ENCODE results near the gene TSPAN9.
A peak's percentile ranks its signal among the peaks of the same experiment; 100 is the strongest.

The TSPAN9 gene

DNA sequence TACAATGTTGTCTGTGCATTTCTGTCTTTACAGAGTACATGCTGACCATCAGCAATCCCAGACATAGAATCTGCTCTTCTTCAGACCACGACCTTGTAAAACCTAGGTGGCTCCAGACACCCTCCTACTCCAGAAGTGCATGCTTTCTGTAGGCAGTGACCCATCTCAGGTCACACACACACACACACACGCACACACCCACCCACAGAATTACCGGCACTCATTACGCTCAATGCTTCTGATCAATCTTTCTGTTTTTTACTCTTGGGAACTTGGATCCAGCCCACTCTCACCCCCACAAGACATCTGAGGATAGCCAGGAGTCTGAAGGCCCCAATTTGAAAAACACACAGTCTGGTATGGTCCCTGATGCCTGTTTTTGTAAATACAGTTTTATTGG lies 7.5 kb upstream of the TSPAN9 start:
- in situ Hi-C loops (cut with HindIII; ENCODE audit: low pct_ligation_motif_present, low pct_unique_long_range_greater_than_20kb, low sequenced_read_pairs), result loop anchor here (10.0 kb wide), 1 partner anchor 205 kb away; no protein-coding TSS in a partner anchor
- no peak for DNase-seq

DNA sequence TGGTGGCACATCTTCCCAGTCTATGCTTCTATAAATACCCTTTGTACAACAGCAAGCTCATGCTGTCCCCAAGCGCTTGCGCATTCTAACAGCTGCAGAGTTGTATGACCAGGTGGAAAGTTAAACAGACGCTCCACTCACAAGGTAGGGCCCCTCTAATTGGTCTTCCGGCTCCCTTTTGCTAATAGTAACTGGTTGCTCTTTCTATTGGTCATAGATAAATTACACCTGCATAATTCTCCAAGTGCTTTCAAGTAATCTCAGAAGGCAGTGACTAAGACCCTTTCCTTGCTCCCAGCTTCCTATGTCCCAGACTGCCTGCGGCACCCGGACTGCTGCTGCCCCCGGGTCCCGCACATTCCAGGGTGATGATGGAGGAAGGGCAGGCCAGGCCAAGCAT lies 6.1 kb upstream of the TSPAN9 start:
- in situ Hi-C loops (cut with HindIII; ENCODE audit: low pct_ligation_motif_present, low pct_unique_long_range_greater_than_20kb, low sequenced_read_pairs), result loop anchor here (10.0 kb wide), 1 partner anchor 204 kb away; no protein-coding TSS in a partner anchor
- no peak for DNase-seq

DNA sequence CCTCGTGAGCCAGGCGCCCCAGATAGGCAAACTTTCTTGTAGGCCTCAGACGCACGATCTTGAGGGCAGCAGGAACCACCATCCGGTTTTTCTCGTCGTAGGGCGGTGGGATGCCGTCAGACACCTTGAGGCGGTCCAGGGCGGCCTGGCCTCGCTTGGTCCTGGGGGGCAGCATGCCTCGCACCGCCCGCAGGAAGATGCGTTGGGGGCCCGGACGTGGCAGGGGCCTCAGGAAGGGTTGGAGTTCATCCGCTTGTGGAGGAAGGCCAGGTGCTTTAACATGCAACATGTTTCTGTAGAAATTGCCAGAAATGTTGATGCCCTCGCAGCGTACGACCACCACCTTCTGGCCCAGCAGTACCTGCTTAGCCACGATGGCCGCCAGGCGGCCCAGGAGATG lies 5.5 kb upstream of the TSPAN9 start:
- no peak for DNase-seq
- in situ Hi-C loops (cut with HindIII; ENCODE audit: low pct_ligation_motif_present, low pct_unique_long_range_greater_than_20kb, low sequenced_read_pairs), result loop anchor here (10.0 kb wide), 1 partner anchor 203 kb away; no protein-coding TSS in a partner anchor

DNA sequence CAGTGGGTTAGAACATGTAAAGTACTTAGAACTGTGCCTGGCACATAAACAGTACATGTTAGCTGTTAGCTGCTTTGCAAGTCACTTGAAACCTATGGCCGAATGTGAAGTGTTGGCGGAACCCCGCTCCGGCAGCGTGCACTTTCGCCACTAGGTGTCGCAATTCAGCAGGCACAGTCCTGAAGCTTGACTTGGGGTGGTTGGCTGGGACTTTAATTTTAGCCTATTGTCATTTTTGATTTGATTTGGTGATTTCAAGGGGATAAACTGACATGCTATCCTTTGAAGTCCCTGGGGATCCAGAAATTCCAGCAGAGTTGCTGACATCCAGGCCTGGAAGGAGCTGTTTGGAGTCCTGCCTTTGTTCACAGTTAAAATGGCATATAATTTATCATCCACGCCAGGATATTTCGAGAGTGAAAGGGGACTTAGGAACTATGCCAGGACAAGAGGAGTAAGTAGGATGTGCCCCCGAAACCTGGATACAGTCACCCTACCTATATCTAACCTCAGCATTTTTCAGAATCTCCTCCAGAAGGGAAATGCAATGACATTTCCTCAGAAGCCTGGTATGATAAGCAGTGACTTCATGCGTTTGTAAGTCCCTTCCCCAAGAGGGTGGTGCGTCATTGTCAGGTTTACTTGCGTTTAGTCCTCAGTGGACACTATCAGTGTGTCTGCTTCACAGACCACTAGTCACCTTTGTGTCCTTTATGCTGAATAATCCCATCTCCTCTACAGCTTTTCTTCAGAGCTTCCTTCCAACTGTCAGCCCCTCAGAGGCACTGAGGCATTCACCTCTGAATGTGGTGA lies 3.5 kb upstream of the TSPAN9 start:
- DNase-seq, result peak; percentile 85
- in situ Hi-C loops (cut with HindIII; ENCODE audit: low pct_ligation_motif_present, low pct_unique_long_range_greater_than_20kb, low sequenced_read_pairs), result loop anchor here (10.0 kb wide), 1 partner anchor 201 kb away; no protein-coding TSS in a partner anchor

DNA sequence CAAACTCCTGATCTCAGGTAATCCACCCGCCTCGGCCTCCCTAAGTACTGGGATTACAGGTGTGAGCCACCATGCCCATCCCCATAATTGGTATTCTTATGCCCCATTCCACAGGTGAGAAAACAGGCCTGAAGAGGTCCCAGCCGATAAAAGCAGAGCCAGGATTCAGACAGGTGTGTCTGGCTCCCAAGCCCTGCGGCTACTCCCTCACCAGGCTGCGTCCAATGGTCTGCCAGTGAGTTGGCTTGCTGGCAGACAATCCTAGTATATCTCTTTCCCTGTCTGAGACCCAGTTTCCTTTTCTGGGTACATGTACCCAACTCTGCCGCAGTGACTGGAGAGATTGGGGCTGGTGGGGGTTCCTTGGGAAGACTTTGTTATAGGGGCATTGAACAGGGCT lies 1.9 kb upstream of the TSPAN9 start:
- in situ Hi-C loops (cut with HindIII; ENCODE audit: low pct_ligation_motif_present, low pct_unique_long_range_greater_than_20kb, low sequenced_read_pairs), result loop anchor here (10.0 kb wide), 1 partner anchor 199 kb away; no protein-coding TSS in a partner anchor

DNA sequence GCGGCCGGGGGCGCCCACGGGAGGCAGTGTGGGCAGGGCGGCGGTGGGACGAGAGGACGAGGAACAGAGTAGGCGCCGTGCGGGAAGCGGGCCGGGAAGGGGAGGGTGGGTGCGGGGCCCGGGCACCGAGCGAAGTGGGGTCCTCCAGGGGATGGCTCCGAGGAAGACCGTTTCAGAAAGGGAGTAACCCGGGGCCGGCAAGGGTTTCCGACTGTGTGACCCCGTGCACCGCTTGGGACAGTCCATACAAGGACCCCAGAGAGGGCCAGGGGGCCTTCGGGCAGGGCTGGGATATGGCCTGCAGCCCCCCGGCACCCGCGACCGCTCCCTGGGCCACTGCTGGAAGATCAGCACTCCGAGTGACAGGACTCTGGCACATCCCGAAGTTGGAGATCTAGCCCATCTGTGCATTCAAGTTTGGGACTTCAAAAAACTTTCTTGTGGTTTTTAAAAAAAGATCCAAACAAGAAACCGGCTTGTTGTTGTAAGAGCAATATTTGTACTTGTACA lies 448 bp downstream of the TSPAN9 start:
- peak; percentile 24 for DNase-seq
- in situ Hi-C loops (cut with HindIII; ENCODE audit: low pct_ligation_motif_present, low pct_unique_long_range_greater_than_20kb, low sequenced_read_pairs), result loop anchor here (10.0 kb wide), 1 partner anchor 197 kb away; no protein-coding TSS in a partner anchor

More for the DNA sequence above, 1.9 kb upstream of the TSPAN9 start:
- no peak for DNase-seq

DNA sequence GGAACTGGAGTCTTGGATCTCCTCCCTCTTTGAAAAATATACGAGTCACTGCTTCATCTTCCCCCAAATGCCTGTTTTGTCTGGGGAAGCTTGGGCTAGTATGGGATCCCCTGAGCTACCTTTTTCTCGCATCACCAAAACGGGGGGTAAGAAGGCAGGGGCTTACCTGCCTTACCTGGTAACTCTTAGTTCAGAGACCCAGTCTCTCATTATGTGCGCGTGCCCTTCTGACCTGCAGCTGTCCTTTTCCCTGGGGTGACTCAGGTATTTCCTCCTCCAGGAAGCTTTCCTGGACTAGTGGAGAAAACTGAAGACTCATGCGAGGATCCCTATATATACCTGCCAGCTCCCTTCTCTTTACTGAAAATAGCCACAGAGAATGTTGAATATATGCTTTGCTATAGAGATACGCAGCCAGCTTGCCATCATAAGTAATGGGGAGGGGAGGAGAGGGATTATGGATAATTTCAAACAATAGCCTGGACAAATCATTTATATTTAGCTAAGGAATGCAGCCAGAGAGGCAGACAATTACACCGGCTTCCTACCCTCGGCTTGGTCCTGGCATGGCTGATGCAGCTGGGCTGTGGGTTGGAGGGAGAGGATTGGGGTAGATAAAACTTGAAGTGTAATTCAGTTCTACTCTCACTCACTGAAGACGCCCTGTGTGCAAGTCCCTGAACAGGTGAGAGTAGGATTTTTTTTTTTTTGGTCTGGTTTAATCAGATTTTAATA lies 1.1 kb downstream of the TSPAN9 start:
- no peak for DNase-seq
- in situ Hi-C loops (cut with HindIII; ENCODE audit: low pct_ligation_motif_present, low pct_unique_long_range_greater_than_20kb, low sequenced_read_pairs), result loop anchor here (10.0 kb wide), 1 partner anchor 197 kb away; no protein-coding TSS in a partner anchor

DNA sequence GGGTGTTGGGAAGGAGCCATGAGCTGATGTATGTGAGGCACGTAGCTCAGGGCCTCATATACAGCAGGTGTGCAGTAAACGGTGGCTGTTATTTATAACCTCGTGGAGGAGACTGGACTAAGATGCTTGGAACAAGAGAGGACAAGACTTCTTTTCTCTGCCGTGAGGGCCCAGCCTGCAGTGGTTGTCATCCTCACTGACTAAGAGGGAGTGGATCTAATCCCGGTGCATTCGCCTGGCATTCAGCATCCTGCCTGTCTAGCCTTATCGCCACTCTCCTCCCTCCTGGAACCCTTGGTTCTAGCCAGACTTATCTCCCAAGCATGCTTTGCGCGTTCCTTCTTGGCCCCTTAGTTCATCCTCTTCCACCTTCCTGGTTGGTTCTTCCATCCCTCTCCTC lies 3.9 kb downstream of the TSPAN9 start:
- no peak for DNase-seq
- in situ Hi-C loops (cut with HindIII; ENCODE audit: low pct_ligation_motif_present, low pct_unique_long_range_greater_than_20kb, low sequenced_read_pairs), result no loop called here

DNA sequence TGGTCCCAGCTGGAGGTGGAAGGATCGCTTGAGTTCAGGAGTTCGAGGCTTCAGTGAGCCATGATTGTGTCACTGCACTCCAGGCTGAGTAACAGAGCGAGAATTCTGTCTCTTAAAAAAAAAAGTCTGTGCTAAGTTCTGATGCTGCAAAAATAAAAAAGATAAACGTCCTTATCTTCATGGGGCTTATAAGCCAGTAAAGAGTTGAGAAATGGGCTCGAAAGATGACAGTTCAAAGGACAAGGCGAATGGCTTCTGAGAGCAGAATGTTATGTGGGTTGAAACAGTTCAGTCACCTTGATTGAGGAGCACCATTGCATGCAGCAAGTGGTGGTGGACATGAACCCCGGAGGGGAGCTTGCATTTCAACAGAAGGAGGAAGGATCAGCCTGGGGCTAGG lies 4.7 kb downstream of the TSPAN9 start:
- DNase-seq, result no peak
- in situ Hi-C loops (cut with HindIII; ENCODE audit: low pct_ligation_motif_present, low pct_unique_long_range_greater_than_20kb, low sequenced_read_pairs), result no loop called here

DNA sequence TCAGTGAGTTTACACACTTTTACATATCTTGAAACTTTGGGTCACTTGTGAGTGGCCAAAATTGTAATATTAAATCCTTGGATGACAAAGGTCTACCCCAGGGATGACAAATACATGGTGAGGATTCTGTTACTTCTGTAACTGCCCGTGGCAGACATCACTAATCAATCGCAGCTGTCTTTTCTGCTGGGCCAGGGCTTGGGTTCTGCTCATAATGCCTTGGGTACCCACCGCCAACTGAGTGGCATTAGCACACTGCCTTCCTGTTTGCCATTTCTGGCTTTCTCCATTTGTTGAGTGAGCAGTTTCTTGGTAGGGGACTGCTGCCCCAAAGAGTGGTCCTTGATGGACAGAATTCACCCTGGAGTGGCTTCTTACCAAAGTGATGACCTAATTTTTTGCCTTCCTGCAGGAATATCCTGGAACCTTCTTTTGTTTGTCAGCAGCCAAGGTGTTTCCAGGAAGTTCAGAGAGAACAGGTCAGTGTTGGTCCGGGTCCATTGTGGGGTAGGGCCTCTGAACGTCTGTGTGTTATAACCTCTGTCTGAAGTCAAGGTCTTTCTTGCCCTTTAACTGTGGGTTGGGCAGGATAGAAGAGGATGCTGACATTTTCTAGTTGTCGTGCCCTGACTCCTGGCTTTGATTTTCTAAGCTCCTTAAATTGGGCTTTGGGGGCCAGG lies 6.2 kb downstream of the TSPAN9 start:
- in situ Hi-C loops (cut with HindIII; ENCODE audit: low pct_ligation_motif_present, low pct_unique_long_range_greater_than_20kb, low sequenced_read_pairs), result no loop called here

DNA sequence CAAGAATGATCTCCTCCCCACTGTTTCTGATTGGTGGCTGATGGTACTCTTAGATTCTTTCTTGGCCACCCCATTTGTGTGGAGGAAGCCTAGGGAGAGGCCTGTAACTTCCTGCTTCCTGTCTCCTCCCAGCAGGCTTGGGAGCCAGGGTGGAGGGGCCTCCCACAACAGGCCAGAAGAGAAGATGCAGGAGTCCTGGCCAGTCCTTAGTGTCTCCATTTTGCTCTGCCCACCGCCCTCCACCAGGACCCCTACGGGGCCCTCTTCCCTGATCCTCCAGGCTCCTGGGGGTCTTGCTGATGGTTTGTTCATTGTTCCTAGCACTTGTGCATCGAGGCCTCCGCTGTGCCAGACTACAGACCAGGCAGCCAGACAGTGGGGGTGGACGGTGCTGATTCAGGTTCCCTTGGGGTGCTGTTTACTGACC lies 6.8 kb downstream of the TSPAN9 start:
- in situ Hi-C loops (cut with HindIII; ENCODE audit: low pct_ligation_motif_present, low pct_unique_long_range_greater_than_20kb, low sequenced_read_pairs), result no loop called here
- DNase-seq, result no peak

More for the DNA sequence above, 6.2 kb downstream of the TSPAN9 start:
- no peak for DNase-seq

DNA sequence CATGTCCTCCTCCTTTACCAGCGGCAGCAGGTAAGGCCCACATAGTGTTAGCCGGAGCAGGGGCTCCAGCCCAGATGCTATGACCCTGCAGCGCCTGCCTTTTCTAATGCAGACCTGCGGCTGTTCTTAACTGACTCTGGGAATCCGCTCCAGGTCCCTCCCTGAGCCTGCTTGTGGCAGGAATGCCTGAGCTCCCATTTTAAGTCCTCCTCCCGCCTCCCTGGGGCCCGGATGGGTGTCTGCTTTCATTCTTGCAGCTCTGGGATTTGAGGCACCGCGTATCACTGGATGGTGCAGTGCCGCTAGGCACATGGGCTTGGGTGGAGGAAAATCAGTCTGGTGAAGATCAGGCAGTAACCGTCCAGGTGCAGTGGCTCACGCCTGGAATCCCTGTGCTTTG lies 7.6 kb downstream of the TSPAN9 start:
- no peak for DNase-seq
- in situ Hi-C loops (cut with HindIII; ENCODE audit: low pct_ligation_motif_present, low pct_unique_long_range_greater_than_20kb, low sequenced_read_pairs), result no loop called here

DNA sequence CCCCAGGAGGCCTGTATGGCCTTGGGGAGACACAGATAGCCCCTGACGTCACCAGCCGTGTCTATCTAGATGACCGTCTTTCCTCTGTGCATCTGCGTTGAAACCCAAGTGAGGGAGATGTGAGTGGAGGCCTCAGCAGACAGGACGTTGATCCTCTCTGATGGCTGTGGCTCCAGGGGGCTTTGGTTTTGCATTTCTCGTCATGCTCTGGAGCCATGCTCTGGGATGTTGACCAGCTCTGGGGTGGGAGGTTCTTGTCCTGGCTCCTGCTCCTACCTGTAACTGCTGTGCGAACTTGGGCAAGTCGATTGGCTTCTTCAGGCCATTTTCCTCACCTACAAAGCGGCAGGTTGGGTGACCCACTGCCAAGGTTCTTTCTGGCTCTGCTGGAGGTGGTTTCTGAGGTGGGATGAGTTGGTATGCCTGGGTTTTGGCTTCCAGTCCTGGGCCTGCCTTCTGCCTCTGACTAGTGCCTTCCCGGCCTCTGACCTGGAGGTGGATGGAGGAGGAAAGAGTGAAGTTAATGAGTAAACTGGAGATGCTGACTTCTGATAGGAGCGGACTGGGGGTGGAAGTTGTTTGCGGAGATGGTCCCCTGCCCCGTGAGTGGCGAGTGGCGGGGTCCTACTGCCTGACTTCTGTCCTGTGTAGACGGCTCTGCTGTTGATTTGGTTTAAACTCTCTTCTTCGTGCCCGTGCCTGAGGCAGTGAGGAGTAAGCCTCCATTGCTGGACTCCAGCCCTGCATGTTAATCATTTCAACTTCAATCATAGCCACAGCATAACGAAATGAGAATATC lies 8.4 kb downstream of the TSPAN9 start:
- in situ Hi-C loops (cut with HindIII; ENCODE audit: low pct_ligation_motif_present, low pct_unique_long_range_greater_than_20kb, low sequenced_read_pairs), result no loop called here
- DNase-seq, result peak; percentile 55

DNA sequence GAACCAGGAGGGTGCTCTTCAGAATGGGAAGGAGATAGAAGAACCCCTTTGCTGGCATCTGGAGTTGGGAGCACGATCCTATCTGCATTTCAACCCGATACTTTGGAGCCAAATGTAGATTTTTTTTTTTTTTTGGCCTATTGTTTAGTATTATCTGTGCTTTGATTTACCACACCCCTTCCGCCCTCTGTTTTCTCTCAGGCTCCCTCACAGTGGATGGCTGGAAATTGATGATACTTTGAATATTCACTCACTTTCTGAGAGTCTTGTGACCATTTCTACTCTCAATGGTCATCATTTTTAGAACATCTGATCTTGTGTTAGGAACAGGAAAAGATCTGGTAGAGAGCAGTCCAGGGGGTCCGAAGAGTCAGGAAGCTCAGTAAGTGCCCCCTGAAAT lies 9.0 kb downstream of the TSPAN9 start:
- DNase-seq, result no peak
- in situ Hi-C loops (cut with HindIII; ENCODE audit: low pct_ligation_motif_present, low pct_unique_long_range_greater_than_20kb, low sequenced_read_pairs), result no loop called here

DNA sequence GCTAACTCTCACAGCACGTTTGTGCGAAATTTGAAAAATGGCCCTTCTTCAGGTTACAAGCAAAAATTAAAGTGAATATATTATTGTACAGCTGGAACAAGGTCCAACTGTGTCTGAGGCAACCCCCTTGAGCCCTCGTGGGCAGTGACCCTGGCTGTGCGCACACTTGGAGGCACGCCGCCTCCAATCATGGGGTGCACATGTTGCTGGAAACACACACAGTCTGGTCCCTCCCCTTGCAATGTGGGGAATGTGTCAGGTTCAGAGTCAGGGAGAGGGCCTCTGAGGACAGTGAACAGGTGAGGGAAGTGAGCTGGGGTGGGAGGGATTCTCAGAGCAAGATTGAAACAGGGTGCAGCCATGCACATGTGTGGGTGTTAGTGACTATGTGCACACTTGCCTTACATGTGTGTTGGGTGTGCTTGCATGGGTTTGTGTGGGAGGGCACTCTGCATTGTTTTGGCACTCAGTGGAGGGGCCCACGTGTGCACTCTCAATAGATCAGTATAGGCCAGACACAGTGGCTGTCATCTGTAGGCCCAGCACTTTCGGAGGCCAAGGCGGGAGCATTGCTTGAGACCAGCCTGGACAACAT lies 9.6 kb downstream of the TSPAN9 start:
- no peak for DNase-seq
- in situ Hi-C loops (cut with HindIII; ENCODE audit: low pct_ligation_motif_present, low pct_unique_long_range_greater_than_20kb, low sequenced_read_pairs), result no loop called here

DNA sequence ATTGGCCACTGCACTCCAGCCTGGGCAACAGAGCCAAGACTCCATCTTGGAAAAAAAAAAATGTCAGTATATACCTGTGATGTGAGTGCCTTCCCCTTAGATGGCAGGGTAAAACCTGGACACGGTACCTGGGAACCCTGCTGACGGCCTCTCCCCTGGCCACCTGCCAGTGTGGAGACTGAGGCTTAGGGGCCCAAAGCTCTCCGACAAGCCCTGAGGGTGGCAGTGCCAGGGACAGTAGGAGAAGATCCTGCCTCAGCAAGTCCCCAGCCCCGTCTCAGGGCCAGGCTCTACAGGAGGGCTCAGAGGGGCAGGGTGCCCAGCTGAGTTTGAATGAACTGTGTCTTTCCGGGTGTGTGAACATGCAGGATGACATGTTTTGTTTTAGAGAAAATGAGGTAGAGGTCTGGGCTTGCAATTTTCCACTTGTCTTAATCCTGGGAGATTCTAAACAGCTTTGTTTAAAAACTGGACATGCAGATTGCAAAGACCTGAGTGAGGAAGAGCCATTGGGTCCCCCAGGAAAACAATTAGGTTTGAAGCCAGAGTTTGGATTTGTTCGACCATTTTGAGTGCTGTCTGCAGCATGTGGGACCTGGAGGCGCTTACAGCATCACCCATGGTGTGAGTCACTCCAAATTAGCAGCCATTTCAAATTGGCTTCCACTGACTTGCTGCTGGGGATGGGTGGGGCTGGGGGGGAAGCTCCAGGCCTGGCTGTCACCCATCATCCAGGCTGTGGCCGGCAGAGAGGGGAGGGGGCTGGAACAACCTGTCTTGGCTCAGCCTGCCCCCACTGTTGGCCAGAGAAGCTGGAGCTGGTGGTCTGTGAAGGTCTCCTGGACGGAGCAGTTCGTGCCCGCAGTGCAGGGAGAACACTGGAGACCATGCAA lies 10.8 kb downstream of the TSPAN9 start:
- in situ Hi-C loops (cut with HindIII; ENCODE audit: low pct_ligation_motif_present, low pct_unique_long_range_greater_than_20kb, low sequenced_read_pairs), result no loop called here
- DNase-seq, result no peak

DNA sequence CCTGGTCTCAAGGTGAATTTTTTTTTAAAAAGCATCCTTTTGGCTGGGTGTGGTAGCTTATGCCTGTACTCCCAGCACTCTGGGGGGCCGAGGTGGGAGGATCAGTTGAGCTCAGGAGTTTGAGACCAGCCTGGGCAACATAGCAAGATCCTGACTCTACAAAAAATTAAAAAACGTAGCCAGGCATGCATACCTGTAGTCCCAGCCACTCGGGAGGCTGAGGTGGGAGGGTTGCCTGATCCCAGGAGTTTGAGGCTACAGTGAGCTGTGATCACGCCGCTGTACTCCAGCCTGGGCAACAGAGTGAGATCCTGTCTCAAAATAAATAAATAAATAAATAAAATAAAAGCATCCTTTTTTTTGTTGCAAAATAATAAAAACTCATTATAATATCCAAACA lies 12.4 kb downstream of the TSPAN9 start:
- in situ Hi-C loops (cut with HindIII; ENCODE audit: low pct_ligation_motif_present, low pct_unique_long_range_greater_than_20kb, low sequenced_read_pairs), result no loop called here
- no peak for DNase-seq

Data from ACHN (cell line).